ENCODE measurements around the gene CHKA. TPM values are rescaled to one million over a fixed set of nuclear protein-coding genes. Genes with fewer than 3 reads are reported as not detected.

Gene CHKA
- total and polyA plus RNA-seq, 2 of the 4 experiments (the other 2 are of a cell fraction): 4.5 to 8.4 TPM

DNA sequence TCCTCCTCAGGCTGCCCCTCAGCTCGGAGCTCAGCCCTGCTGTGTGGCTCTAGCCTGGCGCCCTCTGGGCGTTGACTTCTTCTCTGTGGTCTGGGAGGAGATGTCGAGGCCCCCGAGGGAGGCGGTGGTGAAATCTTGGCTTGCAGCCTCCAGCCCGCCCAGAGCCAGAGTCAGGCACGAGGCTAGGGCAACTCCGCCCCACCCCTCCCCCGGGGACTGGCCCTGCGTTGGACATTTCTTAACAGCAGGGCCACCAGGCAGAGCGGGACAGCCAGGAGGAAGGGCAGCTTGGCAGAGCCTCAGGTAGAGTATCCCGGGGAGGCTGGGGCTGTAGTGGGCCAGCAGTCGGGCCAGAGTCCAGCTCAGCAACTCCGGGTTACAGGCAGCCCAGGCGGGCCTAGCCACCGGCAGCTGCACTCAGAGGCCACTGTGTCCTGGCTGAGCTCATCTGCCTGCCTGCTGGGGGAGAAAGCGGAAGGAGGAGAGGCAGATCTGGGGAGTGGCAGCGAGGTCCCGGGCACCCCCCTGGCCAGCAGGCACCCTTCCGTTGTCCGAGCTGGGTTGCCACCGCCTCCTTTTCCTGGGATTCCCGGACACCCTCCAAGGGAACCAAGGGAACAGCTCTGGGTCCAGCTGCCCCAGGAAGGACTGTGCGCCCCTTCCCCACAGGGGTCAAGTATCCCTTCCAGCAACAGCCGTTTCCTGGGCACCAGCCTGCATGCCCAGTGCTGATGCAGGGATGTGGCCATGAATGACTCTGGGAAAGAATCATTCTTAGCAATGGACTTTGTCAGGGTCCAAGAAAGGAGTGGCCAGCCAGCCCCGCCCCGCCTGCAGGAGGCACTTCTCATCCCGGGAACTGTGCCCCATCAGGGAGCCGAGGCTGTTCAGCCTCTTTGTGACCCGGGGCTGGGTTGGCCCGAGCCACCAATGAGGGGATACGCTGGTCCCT, 110.8 kb downstream of the CHKA start, which contains the start of gene ALDH3B1:
Gene ALDH3B1 (plus strand): TSS at position 238 of the 952 bp plus-strand sequence. CDS start 4,971 bp downstream, outside the sequence.
- TF ChIP-seq POLR2A (IDR thresholded peaks at IDR 0.05; ENCODE audit: low read depth, low read length): peak; percentile 32
- TF ChIP-seq, protein P1, sequence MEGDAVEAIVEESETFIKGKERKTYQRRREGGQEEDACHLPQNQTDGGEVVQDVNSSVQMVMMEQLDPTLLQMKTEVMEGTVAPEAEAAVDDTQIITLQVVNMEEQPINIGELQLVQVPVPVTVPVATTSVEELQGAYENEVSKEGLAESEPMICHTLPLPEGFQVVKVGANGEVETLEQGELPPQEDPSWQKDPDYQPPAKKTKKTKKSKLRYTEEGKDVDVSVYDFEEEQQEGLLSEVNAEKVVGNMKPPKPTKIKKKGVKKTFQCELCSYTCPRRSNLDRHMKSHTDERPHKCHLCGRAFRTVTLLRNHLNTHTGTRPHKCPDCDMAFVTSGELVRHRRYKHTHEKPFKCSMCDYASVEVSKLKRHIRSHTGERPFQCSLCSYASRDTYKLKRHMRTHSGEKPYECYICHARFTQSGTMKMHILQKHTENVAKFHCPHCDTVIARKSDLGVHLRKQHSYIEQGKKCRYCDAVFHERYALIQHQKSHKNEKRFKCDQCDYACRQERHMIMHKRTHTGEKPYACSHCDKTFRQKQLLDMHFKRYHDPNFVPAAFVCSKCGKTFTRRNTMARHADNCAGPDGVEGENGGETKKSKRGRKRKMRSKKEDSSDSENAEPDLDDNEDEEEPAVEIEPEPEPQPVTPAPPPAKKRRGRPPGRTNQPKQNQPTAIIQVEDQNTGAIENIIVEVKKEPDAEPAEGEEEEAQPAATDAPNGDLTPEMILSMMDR (conservative IDR thresholded peaks at IDR 0.05; ENCODE audit: low read depth, low read length): 0 out of 2 replicates have a peak, but pooled peaks have one; percentile 9
- TF ChIP-seq, protein P2, sequence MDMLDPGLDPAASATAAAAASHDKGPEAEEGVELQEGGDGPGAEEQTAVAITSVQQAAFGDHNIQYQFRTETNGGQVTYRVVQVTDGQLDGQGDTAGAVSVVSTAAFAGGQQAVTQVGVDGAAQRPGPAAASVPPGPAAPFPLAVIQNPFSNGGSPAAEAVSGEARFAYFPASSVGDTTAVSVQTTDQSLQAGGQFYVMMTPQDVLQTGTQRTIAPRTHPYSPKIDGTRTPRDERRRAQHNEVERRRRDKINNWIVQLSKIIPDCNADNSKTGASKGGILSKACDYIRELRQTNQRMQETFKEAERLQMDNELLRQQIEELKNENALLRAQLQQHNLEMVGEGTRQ (IDR thresholded peaks at IDR 0.05; ENCODE audit: low read depth, low read length): peak; percentile 4; the same call in 1 of the 2 replicates
- peak; percentile 65; the same call in 1 of the 2 replicates for TF ChIP-seq MAZ (IDR thresholded peaks at IDR 0.05; ENCODE audit: borderline replicate concordance, low read depth, low read length)
- peak; percentile 38; the same call in 1 of the 2 replicates for TF ChIP-seq MXI1 (IDR thresholded peaks at IDR 0.05; ENCODE audit: borderline replicate concordance, low read depth, low read length)
- no peak for TF ChIP-seq RAD21 (IDR thresholded peaks at IDR 0.05; ENCODE audit: low read length)
- peak; percentile 71 for TF ChIP-seq BHLHE40 (IDR thresholded peaks at IDR 0.05; ENCODE audit: low read depth, low read length)
- no peak for TF ChIP-seq RCOR1 (IDR thresholded peaks at IDR 0.05; ENCODE audit: insufficient replicate concordance, low read length)
- peak; percentile 72 for TF ChIP-seq CEBPB (IDR thresholded peaks at IDR 0.05; ENCODE audit: low read depth, low read length)
- peaks cover 44% of the 10 kb centered on the region for H3K4me1 ChIP-seq (ENCODE audit: control insufficient read depth, insufficient read depth, low read length)
- peak within 1 kb of the TSS; percentile 71 for H3K9ac ChIP-seq (ENCODE audit: low read depth, low read length)
- peak within 1 kb of the TSS; percentile 83 for H3K4me2 ChIP-seq (ENCODE audit: low read depth, low read length)
- CTCF ChIA-PET: interaction anchor here (0.9 kb wide), 1 partner anchor 15 kb away, joined by 3 read pairs; no protein-coding TSS in a partner anchor
- peak within 1 kb of the TSS; percentile 94; the same call in 2 of the 3 replicates for H2BK15ac ChIP-seq (ENCODE audit: low read depth, low read length)
- no peaks in the 10 kb centered on the region for H3K27me3 ChIP-seq (ENCODE audit: control insufficient read depth, insufficient read depth, low read length)
- peak within 1 kb of the TSS; percentile 98 for H2BK120ac ChIP-seq (ENCODE audit: low read depth, low read length)
- no TSS peak for BruUV-seq (replicated peaks)
- H4K20me1 ChIP-seq (ENCODE audit: insufficient read depth, low read length): no peaks in the 10 kb centered on the region
- intact Hi-C loops (cut with micrococcal nuclease): loop anchor here (5.0 kb wide), 2 partner anchors 107 to 197 kb away; no protein-coding TSS in a partner anchor
- peak within 1 kb of the TSS; percentile 100 for H4K91ac ChIP-seq (ENCODE audit: insufficient read depth, low read depth, low read length)
- peak within 1 kb of the TSS; percentile 100 for H2AK9ac ChIP-seq (replicated peaks; ENCODE audit: low read depth, low read length, poor library complexity)
- peak within 1 kb of the TSS; percentile 62 for H3K18ac ChIP-seq (ENCODE audit: low read depth, low read length)
- peak; percentile 59 for ATAC-seq (ENCODE audit: low read depth)
- H3K4ac ChIP-seq (ENCODE audit: low read depth, low read length): peak within 1 kb of the TSS; percentile 100
- peak within 1 kb of the TSS; percentile 42 for H3K4me3 ChIP-seq (ENCODE audit: insufficient read depth, low read depth, low read length)
- H2BK20ac ChIP-seq (ENCODE audit: low read depth, low read length): peak within 1 kb of the TSS; percentile 65
- peak within 1 kb of the TSS; percentile 90 for H2AFZ ChIP-seq (replicated peaks; ENCODE audit: low read length, poor library complexity)
- H4K5ac ChIP-seq (ENCODE audit: low read depth, low read length): peak within 1 kb of the TSS; percentile 75
- POLR2A ChIA-PET (ENCODE audit: unreplicated experiment): interaction anchor here (0.9 kb wide), 1 partner anchor 28 kb away, joined by 4 read pairs; the partner anchor contains the start of gene TCIRG1
- H3K36me3 ChIP-seq (ENCODE audit: control insufficient read depth, insufficient read depth, low read length): no peaks in the 10 kb centered on the region
- peak within 1 kb of the TSS; percentile 88 for H3K27ac ChIP-seq (ENCODE audit: insufficient read depth, low read length)
- H3K14ac ChIP-seq (replicated peaks; ENCODE audit: low read depth, low read length): peak within 1 kb of the TSS; percentile 97
- 0% methylated on average over 7 of the region's 33 CpGs; no CpG with 5 or more reads in 1 of the 2 experiments for WGBS, 2 experiments (ENCODE audit: extremely low coverage in 2 of 2, insufficient read length in 1 of 2)
- peak within 1 kb of the TSS; percentile 96 for H3K23ac ChIP-seq (ENCODE audit: low read depth, low read length)
- H3K9me1 ChIP-seq (ENCODE audit: insufficient read depth, low read length): peaks cover 35% of the 10 kb centered on the region
- peak within 1 kb of the TSS; percentile 74 for H3K56ac ChIP-seq (ENCODE audit: extremely low read depth, insufficient read depth, low read length)
- DNase-seq: peak; percentile 70
- no peaks in the 10 kb centered on the region for H3K9me3 ChIP-seq (ENCODE audit: control insufficient read depth, insufficient read depth, low read length)
- H4K8ac ChIP-seq (ENCODE audit: low read depth in 2 of 2, low read length in 2 of 2): peak within 1 kb of the TSS; percentile 92 to 99
- peak within 1 kb of the TSS; percentile 89 for H2BK5ac ChIP-seq (ENCODE audit: low read depth, low read length, poor library complexity, severe bottlenecking)
- dilution Hi-C loops (cut with HindIII; ENCODE audit: low sequenced_read_pairs, unreplicated experiment): no loop called here
- H3K79me1 ChIP-seq (ENCODE audit: low read depth in 1 of 2, low read length in 2 of 2): peaks cover 23 to 45% of the 10 kb centered on the region in 2 experiments; a peak in 3 of 4 replicates
- H2AK5ac ChIP-seq (ENCODE audit: low read depth, low read length): peak within 1 kb of the TSS; percentile 100
- in situ Hi-C loops (cut with MboI; ENCODE audit: low sequenced_read_pairs): no loop called here

Measured in IMR-90 (cell line).